Astrocyte (in vitro differentiated cells and primary cell): ENCODE data around the gene EEF2. TPM values are rescaled to one million over a fixed set of nuclear protein-coding genes. Genes with fewer than 3 reads are reported as not detected.

ENCODE experiments used
- DNase-seq: peaks from one replicate; pipeline ENCODE4 v3.0.0-alpha.2; 2010; ENCODE audit warnings: low read depth
- FAIRE-seq: peaks from 2 replicates; lab custom pipeline; 2011; peaks lifted over from hg19 to GRCh38; lab: Jason Lieb, UNC
- H2AFZ ChIP-seq: 2 replicates; pipeline ENCODE4 v1.6.0; 2012; ENCODE audit warnings: low read depth, low read length, inconsistent platforms
- H3K27ac ChIP-seq: 2 replicates; pipeline ENCODE4 v1.5.1; 2011; ENCODE audit warnings: low read depth, low read length, inconsistent platforms
- H3K27me3 ChIP-seq: 2 replicates; pipeline ENCODE4 v1.6.0; 2011; ENCODE audit warnings: low read length, inconsistent platforms; ENCODE audit not compliant: insufficient read depth
- H3K36me3 ChIP-seq: 2 replicates; pipeline ENCODE4 v1.5.1; 2011; ENCODE audit warnings: low read length, inconsistent platforms; ENCODE audit not compliant: insufficient read depth
- H3K4me1 ChIP-seq: 2 replicates; pipeline ENCODE4 v1.5.1; 2011; ENCODE audit warnings: low read length, inconsistent platforms; ENCODE audit not compliant: insufficient read depth
- H3K4me2 ChIP-seq: 2 replicates; pipeline ENCODE4 v1.6.0; 2012; ENCODE audit warnings: low read length, inconsistent platforms
- H3K4me3 ChIP-seq: 2 replicates; pipeline ENCODE4 v1.5.1; 2011; ENCODE audit warnings: low read depth, mild to moderate bottlenecking, low read length, inconsistent platforms; ENCODE audit not compliant: insufficient read depth
- H3K79me2 ChIP-seq: 2 replicates; pipeline ENCODE4 v1.6.0; 2012; ENCODE audit warnings: mild to moderate bottlenecking, low read length, inconsistent platforms; ENCODE audit not compliant: insufficient read depth
- H3K9ac ChIP-seq: 2 replicates; pipeline ENCODE4 v1.6.0; 2012; ENCODE audit warnings: mild to moderate bottlenecking, low read length, inconsistent platforms
- H3K9me3 ChIP-seq: 2 replicates; pipeline ENCODE4 v1.5.1; 2012; ENCODE audit warnings: low read depth, mild to moderate bottlenecking, low read length, inconsistent platforms; ENCODE audit not compliant: insufficient read depth
- H4K20me1 ChIP-seq: 2 replicates; pipeline ENCODE4 v1.6.0; 2012; ENCODE audit warnings: low read length, inconsistent platforms; ENCODE audit not compliant: insufficient read depth
- H3K27ac Mint-ChIP-seq: one replicate; pipeline ENCODE4 v1.8.0; 2021; ENCODE audit warnings: mild to moderate bottlenecking, mixed read lengths; ENCODE audit not compliant: unreplicated experiment
- H3K27me3 Mint-ChIP-seq: one replicate; pipeline ENCODE4 v1.8.0; 2021; ENCODE audit warnings: low read depth, mixed read lengths; ENCODE audit not compliant: unreplicated experiment
- H3K36me3 Mint-ChIP-seq: one replicate; pipeline ENCODE4 v1.8.0; 2021; ENCODE audit warnings: low read depth, mixed read lengths; ENCODE audit not compliant: unreplicated experiment
- H3K4me1 Mint-ChIP-seq: one replicate; pipeline ENCODE4 v1.8.0; 2021; ENCODE audit warnings: low read depth, mixed read lengths; ENCODE audit not compliant: unreplicated experiment
- H3K4me3 Mint-ChIP-seq: one replicate; pipeline ENCODE4 v1.8.0; 2021; ENCODE audit warnings: mild to moderate bottlenecking, moderate library complexity, mixed read lengths; ENCODE audit not compliant: unreplicated experiment
- H3K9me3 Mint-ChIP-seq: one replicate; pipeline ENCODE4 v1.8.0; 2021; ENCODE audit warnings: mild to moderate bottlenecking, mixed read lengths; ENCODE audit not compliant: unreplicated experiment
- CTCF ChIP-seq: IDR thresholded peaks from 2 replicates; pipeline ENCODE4 v1.5.1; 2011; ENCODE audit warnings: low read depth, mild to moderate bottlenecking, inconsistent platforms, low read length, moderate library complexity; ENCODE audit not compliant: insufficient read depth
- EZH2 ChIP-seq: IDR thresholded peaks from 2 replicates; pipeline ENCODE4 v1.6.1; 2012; ENCODE audit warnings: mild to moderate bottlenecking, low read length, inconsistent platforms; ENCODE audit not compliant: insufficient read depth
- total RNA-seq: library from RNA; stranded (reverse); gene quantifications from 2 replicates; pipeline ENCODE4 v1.2.1, GENCODE V29; 2021

The EEF2 gene
- total RNA-seq, 1 donor from 2014 or later, result 2,739 TPM

- H3K27ac Mint-ChIP-seq, result no peak overlapping the region
- Histone ChIP-seq H3K9ac (no peak overlapping the region), H4K20me1 (peaks cover 96% of the 10 kb centered on the region), H3K27me3 (no peaks in the 10 kb centered on the region), H3K4me3 (no peak overlapping the region), H2AFZ (no peak overlapping the region), H3K79me2 (peaks cover 81% of the 10 kb centered on the region), H3K27ac (no peak overlapping the region), H3K4me1 (peaks cover 19% of the 10 kb centered on the region), H3K36me3 (peaks cover 41% of the 10 kb centered on the region), H3K4me2 (no peak overlapping the region), H3K9me3 (no peaks in the 10 kb centered on the region)
- peaks cover 31% of the 10 kb centered on the region for H3K4me1 Mint-ChIP-seq
- FAIRE-seq (no peak), DNase-seq (no peak)
- TF ChIP-seq EZH2 (no peak), CTCF (no peak)
- no peaks in the 10 kb centered on the region for H3K9me3 Mint-ChIP-seq
- no peak overlapping the region for H3K4me3 Mint-ChIP-seq
- H3K27me3 Mint-ChIP-seq, result no peaks in the 10 kb centered on the region
- peaks cover 17% of the 10 kb centered on the region for H3K36me3 Mint-ChIP-seq
These were observed 21.6 kb downstream of the EEF2 start for GRCh38 chr19:3963458-3964255.

- Mint-ChIP-seq H3K36me3 (peaks cover 12% of the 10 kb centered on the region), H3K27me3 (no peaks in the 10 kb centered on the region), H3K9me3 (no peaks in the 10 kb centered on the region), H3K4me1 (peaks cover 16% of the 10 kb centered on the region), H3K4me3 (no peak overlapping the region), H3K27ac (peak overlapping the region; percentile 87)
- no peak overlapping the region for H2AFZ ChIP-seq
- H3K9me3 ChIP-seq, result no peaks in the 10 kb centered on the region
- DNase-seq (no peak), FAIRE-seq (no peak)
- TF ChIP-seq CTCF, result no peak
- no peak for TF ChIP-seq EZH2
- H3K79me2 ChIP-seq, result peaks cover 78% of the 10 kb centered on the region
- peaks cover 90% of the 10 kb centered on the region for H4K20me1 ChIP-seq
- peaks cover 30% of the 10 kb centered on the region for H3K36me3 ChIP-seq
- no peaks in the 10 kb centered on the region for H3K27me3 ChIP-seq
- no peak overlapping the region for H3K9ac ChIP-seq
- H3K27ac ChIP-seq, result no peak overlapping the region
- H3K4me1 ChIP-seq, result no peaks in the 10 kb centered on the region
- no peak overlapping the region for H3K4me3 ChIP-seq
- no peak overlapping the region for H3K4me2 ChIP-seq
These were observed 24.3 kb downstream of the EEF2 start for GRCh38 chr19:3961007-3961406.

- TF ChIP-seq EZH2 (no peak), CTCF (no peak)
- Histone ChIP-seq H3K9me3 (no peaks in the 10 kb centered on the region), H3K27me3 (no peaks in the 10 kb centered on the region), H3K79me2 (peaks cover 67% of the 10 kb centered on the region), H3K4me2 (no peak overlapping the region), H2AFZ (no peak overlapping the region), H4K20me1 (peaks cover 90% of the 10 kb centered on the region), H3K36me3 (peaks cover 25% of the 10 kb centered on the region), H3K27ac (no peak overlapping the region), H3K4me3 (no peak overlapping the region), H3K9ac (no peak overlapping the region), H3K4me1 (no peaks in the 10 kb centered on the region)
- Mint-ChIP-seq H3K36me3 (peaks cover 12% of the 10 kb centered on the region), H3K27me3 (no peaks in the 10 kb centered on the region), H3K4me3 (no peak overlapping the region), H3K4me1 (peaks cover 11% of the 10 kb centered on the region), H3K27ac (peak overlapping the region; percentile 69), H3K9me3 (no peaks in the 10 kb centered on the region)
- FAIRE-seq (no peak), DNase-seq (no peak)
These were observed 25.5 kb downstream of the EEF2 start for GRCh38 chr19:3959766-3960131.
